Measurements from ENCODE around the gene COX14.
"Not testable (repeated sequence)": the region's sequence is repeated elsewhere in the genome, so short reads cannot be mapped to it uniquely, and the experiment has no call there.

COX14 gene

GRCh38 chr12:50111693-50112455 lies at the start of gene COX14:
TSS of gene COX14 (plus strand) at chr12:50112236. CDS start at chr12:50120044, 7,808 bp downstream.
- DNase-seq (ENCODE audit: low read depth) = peak; percentile 99

- DNase-seq (ENCODE audit: low read depth) = no peak
Observed at GRCh38 chr12:50062728-50063460, 49.1 kb upstream of the COX14 start.

GRCh38 chr12:50065726-50066310 lies 46.2 kb upstream of the COX14 start:
- DNase-seq (ENCODE audit: low read depth) = no peak

DNA sequence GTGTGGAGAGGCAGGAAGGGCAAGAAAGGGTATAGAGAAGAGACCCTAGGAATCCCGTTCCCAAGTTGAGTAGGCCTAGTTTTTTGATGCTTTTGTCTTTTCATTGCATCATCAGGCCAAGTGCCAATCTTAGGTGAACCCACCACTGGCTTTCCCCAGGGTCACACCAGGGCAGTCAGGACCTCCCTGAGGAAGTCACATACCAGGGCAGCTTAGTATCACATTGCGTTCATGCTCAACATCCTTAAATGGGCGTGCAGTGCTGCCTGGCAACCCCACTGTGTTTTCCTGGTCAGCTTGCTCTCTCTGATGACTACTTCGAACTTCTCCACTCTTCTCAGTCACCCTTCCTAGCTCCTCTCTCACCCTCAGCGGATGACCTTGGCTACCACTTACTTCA lies 45.6 kb upstream of the COX14 start:
- DNase-seq (ENCODE audit: low read depth) = peak; percentile 78

GRCh38 chr12:50069069-50069468 lies 43.0 kb upstream of the COX14 start:
- DNase-seq (ENCODE audit: low read depth) = no peak

- no peak for DNase-seq (ENCODE audit: low read depth)
Observed at GRCh38 chr12:50069539-50069938, 42.5 kb upstream of the COX14 start.

DNA sequence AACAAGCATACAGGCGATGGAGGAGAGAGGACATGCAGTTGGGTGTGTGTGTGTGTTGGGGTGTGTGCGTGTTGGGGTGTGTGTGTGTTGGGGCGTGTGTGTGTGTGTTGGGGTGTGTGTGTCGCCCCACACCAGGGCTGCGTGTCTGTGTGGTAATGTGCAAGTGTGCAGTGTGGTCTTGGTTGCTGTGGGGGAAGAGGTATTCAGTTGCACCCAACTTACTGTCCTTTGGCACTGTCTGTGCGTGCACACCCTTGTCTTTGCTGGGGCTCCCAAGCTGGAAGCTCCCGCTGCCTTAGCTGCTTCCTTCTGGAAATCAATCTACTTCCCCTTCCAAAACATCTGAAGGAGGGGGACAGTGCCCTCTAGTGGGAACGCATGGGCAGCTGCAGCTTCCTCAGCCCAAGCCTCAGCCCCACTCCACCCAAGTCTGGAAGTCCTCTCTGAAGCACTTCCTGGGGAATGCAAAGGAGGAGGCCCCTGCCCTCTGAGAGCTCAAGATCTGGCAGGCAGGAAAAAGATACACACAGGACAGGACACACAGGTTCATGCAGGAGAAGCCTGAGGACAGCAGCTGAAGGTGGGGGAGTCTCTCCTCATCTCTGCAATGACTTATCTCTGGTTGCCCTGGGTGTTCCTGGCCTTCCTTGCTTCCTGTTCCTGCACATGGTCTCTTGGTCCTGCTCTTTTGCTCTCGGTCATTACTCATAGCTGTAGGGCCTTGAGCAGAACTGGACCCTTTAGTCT lies 41.5 kb upstream of the COX14 start:
- no peak for DNase-seq (ENCODE audit: low read depth)

- DNase-seq (ENCODE audit: low read depth) = no peak
Observed at GRCh38 chr12:50072198-50072907, 39.7 kb upstream of the COX14 start.

DNA sequence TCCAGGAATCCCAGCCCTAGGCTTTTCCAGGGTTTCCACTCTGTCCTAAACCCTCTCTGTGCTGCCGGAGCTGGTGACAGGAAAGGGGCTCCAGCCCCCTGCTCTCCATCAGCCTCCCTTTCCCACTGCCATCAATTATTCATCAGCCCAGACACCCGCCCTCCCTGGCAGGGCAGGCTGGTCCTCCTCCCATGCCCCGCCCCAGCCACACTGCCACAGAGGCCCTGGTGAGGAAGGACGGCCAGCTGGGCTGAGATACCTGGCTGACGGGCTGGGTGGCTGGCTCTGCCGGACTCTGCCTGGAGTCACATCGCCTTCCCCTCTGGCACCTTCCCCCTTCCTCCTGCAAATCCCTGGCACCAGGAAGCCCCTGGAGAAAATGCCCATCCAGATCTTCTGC lies 38.8 kb upstream of the COX14 start:
- no peak for DNase-seq (ENCODE audit: low read depth)

GRCh38 chr12:50073712-50074111 lies 38.3 kb upstream of the COX14 start:
- DNase-seq (ENCODE audit: low read depth) = no peak

DNA sequence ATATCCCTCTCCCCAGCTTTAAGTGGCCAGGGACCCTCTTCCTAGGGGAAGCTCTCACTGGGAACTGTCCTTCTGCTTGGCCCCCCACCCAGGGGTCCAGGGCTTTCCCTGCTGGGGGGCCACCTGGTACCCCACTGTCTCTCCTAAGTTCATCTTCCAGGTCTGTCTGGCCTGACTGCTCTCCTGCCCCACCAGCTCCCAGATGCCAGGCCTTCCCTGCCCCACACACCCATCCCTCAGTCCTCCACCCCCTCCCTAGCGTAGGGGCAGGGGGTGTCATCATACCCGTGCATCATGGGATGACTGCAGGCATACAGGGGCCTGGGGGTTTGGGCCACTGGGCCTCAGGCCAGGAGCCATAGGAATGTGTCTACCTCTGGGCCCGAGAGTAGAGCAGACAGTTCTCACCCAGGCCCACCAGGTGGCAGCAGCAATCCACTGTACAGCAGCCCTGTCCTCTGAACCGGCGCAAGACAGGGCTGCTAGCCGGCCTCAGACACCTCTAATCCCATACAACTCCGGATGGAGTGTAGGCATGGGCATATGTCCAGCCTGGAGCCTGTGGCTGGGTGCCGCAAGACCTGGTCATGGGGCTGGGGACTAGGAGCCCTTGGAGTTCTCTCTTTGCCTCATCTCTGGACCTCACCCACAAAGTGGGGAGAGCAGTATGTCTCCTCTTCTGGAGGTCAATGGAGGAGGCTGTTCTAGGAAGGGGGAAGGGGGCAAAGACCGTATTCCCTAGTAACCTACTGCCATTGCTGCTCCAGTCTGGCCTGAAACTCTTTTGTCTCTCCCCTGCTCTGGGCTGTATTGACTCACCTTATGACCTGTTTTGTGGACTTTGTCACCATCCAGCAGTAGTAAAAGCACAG lies 36.9 kb upstream of the COX14 start:
- no peak for DNase-seq (ENCODE audit: low read depth)

- no peak for DNase-seq (ENCODE audit: low read depth)
Observed at GRCh38 chr12:50075808-50076170, 36.2 kb upstream of the COX14 start.

DNA sequence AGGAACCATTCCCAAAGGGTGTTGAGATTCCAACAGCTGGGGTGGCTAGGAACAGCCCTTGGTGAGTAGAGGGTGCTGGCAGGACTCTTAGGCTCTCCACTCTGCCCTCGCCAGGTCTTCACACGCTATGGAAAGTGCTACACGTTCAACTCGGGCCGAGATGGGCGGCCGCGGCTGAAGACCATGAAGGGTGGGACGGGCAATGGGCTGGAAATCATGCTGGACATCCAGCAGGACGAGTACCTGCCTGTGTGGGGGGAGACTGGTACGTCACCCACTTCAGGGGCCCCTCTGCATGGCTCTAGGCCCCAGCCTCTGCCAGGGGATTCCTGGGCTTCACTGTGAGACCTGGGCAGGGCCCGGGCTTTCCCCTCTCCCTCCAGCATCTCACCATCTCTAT lies 34.9 kb upstream of the COX14 start:
- no peak for DNase-seq (ENCODE audit: low read depth)

DNA sequence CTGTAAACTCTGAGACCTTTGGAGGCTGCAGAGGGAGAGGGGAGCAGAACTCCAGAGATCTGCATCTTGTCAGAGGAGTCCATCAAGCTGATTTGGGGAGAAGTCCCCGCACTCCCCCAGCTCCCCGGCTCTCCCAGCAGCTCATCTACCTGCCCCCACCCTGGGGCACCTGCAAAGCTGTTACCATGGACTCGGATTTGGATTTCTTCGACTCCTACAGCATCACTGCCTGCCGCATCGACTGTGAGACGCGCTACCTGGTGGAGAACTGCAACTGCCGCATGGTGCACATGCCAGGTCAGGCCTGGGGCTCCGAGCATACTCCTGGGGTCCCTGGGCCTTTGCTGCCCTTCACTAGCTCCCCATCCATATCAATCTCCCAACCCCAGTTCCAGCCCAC lies 33.8 kb upstream of the COX14 start:
- no peak for DNase-seq (ENCODE audit: low read depth)

DNA sequence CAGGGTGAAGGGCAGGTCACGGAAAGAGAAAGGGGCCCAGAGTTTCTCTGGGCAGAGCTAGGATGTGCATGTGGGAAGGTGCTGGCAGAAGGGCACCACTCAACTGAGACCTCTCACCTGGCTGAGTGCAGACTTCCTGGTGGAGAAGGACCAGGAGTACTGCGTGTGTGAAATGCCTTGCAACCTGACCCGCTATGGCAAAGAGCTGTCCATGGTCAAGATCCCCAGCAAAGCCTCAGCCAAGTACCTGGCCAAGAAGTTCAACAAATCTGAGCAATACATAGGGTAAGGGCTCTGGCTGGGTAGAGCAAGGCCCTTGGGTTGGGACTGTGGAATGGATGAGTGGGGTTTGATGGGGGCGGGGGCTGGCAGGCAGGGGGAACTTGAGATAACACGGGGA lies 32.3 kb upstream of the COX14 start:
- no peak for DNase-seq (ENCODE audit: low read depth)

DNA sequence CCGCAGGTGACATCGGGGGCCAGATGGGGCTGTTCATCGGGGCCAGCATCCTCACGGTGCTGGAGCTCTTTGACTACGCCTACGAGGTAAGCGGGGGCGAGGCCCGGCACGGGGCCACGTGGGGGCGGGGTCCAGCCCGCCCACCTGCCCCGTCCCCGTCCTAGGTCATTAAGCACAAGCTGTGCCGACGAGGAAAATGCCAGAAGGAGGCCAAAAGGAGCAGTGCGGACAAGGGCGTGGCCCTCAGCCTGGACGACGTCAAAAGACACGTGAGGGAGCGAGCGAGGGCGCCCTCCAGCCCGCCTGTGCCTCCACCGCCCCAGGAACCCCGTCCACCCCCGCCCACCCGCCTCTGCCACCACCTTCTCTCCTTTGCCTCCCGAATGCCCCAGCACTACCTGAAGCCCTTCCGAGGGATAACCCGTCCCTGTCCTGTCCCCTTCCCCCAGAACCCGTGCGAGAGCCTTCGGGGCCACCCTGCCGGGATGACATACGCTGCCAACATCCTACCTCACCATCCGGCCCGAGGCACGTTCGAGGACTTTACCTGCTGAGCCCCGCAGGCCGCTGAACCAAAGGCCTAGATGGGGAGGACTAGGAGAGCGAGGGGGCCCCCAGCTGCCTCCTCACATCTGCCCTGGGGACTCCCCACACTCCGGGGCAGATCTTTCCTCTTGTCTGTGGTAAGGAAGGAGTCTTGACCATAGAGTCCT lies 30.8 kb upstream of the COX14 start:
- no peak for DNase-seq (ENCODE audit: low read depth)

DNA sequence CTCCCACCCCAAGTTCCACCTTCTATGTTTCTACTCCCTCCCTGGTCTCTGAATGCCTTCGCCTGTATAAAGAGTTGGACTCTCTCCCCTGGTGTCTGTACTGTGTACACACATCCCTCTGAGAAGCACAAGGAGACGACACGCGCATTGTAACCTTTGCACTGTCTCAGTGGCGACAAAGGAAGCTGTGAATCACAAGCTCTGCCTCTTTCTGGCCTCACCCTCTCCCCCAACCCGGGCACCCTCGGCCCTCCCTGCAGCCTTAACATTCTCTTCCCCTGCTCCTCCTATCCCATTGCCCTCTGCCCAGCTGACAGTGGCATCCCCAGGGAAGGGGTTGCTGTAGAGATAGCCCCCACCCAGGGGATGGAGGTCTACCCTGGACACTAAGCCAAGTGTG lies 29.4 kb upstream of the COX14 start:
- DNase-seq (ENCODE audit: low read depth) = no peak

DNA sequence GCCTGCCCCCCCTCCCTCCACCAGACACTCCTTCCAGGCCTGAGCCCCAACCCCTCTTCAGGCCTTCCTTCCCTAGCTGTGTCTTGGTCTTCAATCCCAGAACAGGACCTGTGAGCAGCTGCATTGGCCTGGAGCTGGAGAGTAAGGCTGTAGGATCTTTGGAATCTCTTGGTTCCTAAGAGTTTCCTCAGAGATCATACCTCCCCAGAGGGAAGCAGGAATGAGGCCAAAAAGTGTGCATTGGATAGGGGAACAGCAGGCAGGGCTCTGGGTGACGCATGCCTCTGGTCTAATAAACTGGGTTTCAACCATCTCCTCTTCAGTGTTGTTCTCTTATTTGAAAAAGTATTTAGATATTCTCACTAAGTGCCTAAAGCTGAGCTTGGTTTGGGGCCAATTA lies 28.7 kb upstream of the COX14 start:
- DNase-seq (ENCODE audit: low read depth) = no peak

GRCh38 chr12:50084409-50084774 lies 27.6 kb upstream of the COX14 start:
- not testable (repeated sequence) for DNase-seq (ENCODE audit: low read depth)
